Cardiac muscle cell (in vitro differentiated cells and primary cell): ENCODE data around the gene ACP4. TPM values are rescaled to one million over a fixed set of nuclear protein-coding genes. Genes with fewer than 3 reads are reported as not detected.
"Not testable (repeated sequence)": the region's sequence is repeated elsewhere in the genome, so short reads cannot be mapped to it uniquely, and the experiment has no call there.

ENCODE experiments used
- DNase-seq, 2 donors: peaks; one replicate each; pipeline versions ENCODE4 v3.0.0 to v3.0.0-alpha.2; 2010 to 2017; ENCODE audit warnings: low read depth in 1 of 2, low spot score in 1 of 2
- H3K27ac ChIP-seq: fragments of 200-600 bp; sonication (generic); 2 replicates; pipeline ENCODE4 v1.5.1; 2016
- H3K27me3 ChIP-seq: fragments of 200-600 bp; sonication (generic); 2 replicates; pipeline ENCODE4 v1.6.0; 2016; ENCODE audit warnings: control low read depth
- H3K36me3 ChIP-seq: fragments of 200-600 bp; sonication (generic); 2 replicates; pipeline ENCODE4 v1.5.1; 2016; ENCODE audit warnings: control low read depth
- H3K4me1 ChIP-seq: fragments of 200-600 bp; sonication (generic); 2 replicates; pipeline ENCODE4 v1.8.1; 2017; ENCODE audit warnings: low read depth, mild to moderate bottlenecking, mixed run types
- H3K4me3 ChIP-seq: fragments of 200-600 bp; sonication (generic); 2 replicates; pipeline ENCODE4 v1.5.1; 2016; ENCODE audit warnings: mild to moderate bottlenecking
- H3K9me3 ChIP-seq: fragments of 200-600 bp; sonication (generic); 2 replicates; pipeline ENCODE4 v1.5.1; 2017; ENCODE audit warnings: low read depth, mild to moderate bottlenecking, control low read depth
- polyA plus RNA-seq: library from polyadenylated mRNA; unstranded; fragments of >200 nt; fragmentation: Nextera tagmentation; extraction: Ambion mirVana; gene quantifications from 2 replicates; pipeline ENCODE4 v1.2.1, GENCODE V29; 2016
- total RNA-seq: library from RNA; depleted of rRNA; stranded (reverse); fragments of >200 nt; gene quantifications from 2 replicates; pipeline ENCODE4 v1.2.3, GENCODE V29; 2016
- TF ChIP-seq, protein P1 (sequence below): IDR thresholded peaks from 2 replicates; pipeline ENCODE4 v1.5.1; 2012; ENCODE audit warnings: low read depth, mild to moderate bottlenecking, low read length

Gene ACP4
- total and polyA plus RNA-seq, 2 experiments from 2014 or later, result 0.23 TPM; not detected in 1

DNA sequence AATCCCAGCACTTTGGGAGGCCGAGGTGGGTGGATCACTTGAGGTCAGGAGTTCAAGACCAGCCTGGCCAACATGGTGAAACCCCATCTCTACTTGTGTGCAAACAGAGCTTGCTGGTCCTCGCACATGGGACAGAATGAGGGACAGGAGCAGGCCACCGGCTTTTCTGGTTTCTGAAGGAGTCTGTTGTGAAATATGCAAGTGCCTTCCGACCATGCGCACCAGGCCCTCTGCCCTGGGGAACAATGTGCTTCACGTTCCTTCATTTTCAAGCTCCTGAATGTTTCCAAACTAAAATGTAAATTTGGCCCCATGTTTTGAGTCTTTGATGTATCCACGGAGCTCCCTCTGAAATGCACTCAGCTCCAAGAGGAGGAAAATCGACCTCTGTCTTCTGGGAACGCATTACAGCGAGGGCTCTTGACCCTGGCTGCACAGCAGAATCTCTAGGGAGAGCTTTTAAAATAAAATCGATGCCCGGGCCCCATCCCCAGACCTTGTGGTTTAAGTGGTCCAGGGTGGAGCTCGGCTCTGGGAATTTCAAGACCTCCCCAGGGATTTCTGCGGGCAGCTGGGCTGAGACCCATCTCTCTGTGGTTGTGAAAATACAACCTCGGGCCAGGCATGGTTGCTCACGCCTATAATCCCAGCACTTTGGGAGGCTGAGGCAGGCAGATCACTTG is 9.3 kb upstream of the ACP4 start:
- Histone ChIP-seq H3K27ac (no peak overlapping the region), H3K4me1 (no peaks in the 10 kb centered on the region), H3K9me3 (no peaks in the 10 kb centered on the region), H3K36me3 (no peaks in the 10 kb centered on the region), H3K4me3 (no peak overlapping the region), H3K27me3 (peaks cover 54% of the 10 kb centered on the region)
- no peak for DNase-seq
- TF ChIP-seq, protein P1, sequence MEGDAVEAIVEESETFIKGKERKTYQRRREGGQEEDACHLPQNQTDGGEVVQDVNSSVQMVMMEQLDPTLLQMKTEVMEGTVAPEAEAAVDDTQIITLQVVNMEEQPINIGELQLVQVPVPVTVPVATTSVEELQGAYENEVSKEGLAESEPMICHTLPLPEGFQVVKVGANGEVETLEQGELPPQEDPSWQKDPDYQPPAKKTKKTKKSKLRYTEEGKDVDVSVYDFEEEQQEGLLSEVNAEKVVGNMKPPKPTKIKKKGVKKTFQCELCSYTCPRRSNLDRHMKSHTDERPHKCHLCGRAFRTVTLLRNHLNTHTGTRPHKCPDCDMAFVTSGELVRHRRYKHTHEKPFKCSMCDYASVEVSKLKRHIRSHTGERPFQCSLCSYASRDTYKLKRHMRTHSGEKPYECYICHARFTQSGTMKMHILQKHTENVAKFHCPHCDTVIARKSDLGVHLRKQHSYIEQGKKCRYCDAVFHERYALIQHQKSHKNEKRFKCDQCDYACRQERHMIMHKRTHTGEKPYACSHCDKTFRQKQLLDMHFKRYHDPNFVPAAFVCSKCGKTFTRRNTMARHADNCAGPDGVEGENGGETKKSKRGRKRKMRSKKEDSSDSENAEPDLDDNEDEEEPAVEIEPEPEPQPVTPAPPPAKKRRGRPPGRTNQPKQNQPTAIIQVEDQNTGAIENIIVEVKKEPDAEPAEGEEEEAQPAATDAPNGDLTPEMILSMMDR, result no peak

DNA sequence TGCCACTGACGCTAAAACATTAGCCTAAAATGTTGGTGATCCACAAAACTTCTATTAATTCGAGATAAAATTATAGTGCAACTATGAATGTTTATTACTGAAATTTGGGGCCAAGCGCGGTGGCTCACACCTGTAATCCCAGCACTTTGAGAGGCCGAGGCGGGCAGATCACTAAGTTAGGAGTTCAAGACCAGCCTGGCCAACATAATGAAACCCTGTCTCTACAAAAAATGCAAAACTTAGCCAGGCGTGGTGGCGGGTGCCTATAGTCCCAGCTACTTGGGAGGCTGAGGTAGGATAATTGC is 6.4 kb upstream of the ACP4 start:
- not testable (repeated sequence) for H3K36me3 ChIP-seq, H3K9me3 ChIP-seq, H3K4me1 ChIP-seq, H3K4me3 ChIP-seq, DNase-seq, H3K27ac ChIP-seq
- H3K27me3 ChIP-seq, result peaks cover 26% of the 10 kb centered on the region

DNA sequence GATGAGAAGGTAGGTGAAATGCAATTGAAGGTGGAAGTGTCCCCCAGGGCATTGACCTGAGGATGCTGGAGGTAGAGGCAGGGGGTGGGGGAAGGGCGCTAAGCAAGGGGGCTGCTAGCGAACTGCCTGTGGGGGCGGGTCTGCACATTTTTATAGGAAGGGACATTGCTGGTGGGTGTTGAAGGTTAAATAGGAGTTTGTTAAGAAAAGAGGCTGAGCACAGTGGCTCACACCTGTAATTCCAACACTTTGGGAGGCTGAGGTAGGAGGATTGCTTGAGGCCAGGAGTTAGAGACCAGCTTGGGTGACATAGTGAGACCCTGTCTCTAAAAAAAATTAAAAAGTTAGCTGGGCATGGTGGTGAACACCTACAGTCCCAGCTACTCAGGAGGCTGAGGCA is 5.5 kb upstream of the ACP4 start:
- H3K4me1 ChIP-seq, result no peaks in the 10 kb centered on the region
- H3K27me3 ChIP-seq, result peaks cover 17% of the 10 kb centered on the region
- H3K36me3 ChIP-seq, result no peaks in the 10 kb centered on the region
- TF ChIP-seq, protein P1, result no peak
- H3K27ac ChIP-seq, result no peak overlapping the region
- H3K4me3 ChIP-seq, result no peak overlapping the region
- no peaks in the 10 kb centered on the region for H3K9me3 ChIP-seq
- no peak for DNase-seq

DNA sequence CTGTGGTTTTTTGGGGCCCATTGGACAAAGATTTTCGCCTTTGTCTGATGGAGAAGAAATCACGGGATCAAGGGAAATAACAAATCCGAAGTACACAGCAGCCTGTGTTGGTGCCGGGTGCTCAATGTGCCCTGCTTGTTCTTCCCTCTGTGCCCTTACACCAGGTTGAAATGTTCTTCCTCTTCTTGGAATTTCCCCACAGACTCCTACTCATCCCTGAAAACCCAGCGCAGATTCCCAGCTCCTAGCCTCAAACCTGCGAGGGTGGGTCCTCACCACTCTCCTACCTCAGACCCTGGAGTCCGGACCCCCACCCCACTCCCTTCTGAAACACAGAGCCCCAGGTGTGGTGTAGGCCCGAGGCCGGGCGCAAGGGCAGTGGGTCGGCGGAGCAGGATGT is 4.9 kb upstream of the ACP4 start:
- H3K27me3 ChIP-seq, result peaks cover 11% of the 10 kb centered on the region
- no peak overlapping the region for H3K4me3 ChIP-seq
- TF ChIP-seq, protein P1, result no peak
- H3K27ac ChIP-seq, result no peak overlapping the region
- H3K36me3 ChIP-seq, result no peaks in the 10 kb centered on the region
- no peaks in the 10 kb centered on the region for H3K9me3 ChIP-seq
- H3K4me1 ChIP-seq, result no peaks in the 10 kb centered on the region
- DNase-seq, result no peak

DNA sequence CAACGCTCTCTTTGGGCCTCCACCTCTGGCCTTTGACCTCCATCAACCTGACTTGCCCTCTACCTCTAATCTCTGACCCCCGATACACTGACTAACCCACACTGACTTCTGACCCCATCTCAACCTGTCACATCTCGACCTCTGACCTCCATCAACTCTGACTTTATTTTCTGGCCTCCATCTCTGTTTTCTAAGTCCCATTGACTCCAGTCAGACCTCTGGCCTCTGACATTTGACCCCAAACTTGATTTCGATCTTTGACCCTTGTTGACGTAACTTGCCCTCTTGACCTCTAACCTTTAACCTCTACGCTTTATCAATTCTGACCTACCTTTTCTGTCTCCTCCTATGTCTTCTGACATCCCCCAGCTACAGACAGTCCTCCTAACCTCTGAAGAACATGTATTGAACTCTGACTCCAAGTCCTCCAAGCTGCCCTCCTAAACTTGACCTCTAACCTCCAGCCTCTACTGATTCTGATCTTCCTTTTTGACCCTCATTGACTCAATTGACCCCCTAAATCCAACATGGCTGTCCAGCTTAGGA is 780 bp downstream of the ACP4 start:
- no peak overlapping the region for H3K27ac ChIP-seq
- DNase-seq, result no peak
- H3K27me3 ChIP-seq, result no peaks in the 10 kb centered on the region
- TF ChIP-seq, protein P1, result no peak
- no peaks in the 10 kb centered on the region for H3K4me1 ChIP-seq
- H3K9me3 ChIP-seq, result no peaks in the 10 kb centered on the region
- H3K36me3 ChIP-seq, result no peaks in the 10 kb centered on the region
- no peak overlapping the region for H3K4me3 ChIP-seq

DNA sequence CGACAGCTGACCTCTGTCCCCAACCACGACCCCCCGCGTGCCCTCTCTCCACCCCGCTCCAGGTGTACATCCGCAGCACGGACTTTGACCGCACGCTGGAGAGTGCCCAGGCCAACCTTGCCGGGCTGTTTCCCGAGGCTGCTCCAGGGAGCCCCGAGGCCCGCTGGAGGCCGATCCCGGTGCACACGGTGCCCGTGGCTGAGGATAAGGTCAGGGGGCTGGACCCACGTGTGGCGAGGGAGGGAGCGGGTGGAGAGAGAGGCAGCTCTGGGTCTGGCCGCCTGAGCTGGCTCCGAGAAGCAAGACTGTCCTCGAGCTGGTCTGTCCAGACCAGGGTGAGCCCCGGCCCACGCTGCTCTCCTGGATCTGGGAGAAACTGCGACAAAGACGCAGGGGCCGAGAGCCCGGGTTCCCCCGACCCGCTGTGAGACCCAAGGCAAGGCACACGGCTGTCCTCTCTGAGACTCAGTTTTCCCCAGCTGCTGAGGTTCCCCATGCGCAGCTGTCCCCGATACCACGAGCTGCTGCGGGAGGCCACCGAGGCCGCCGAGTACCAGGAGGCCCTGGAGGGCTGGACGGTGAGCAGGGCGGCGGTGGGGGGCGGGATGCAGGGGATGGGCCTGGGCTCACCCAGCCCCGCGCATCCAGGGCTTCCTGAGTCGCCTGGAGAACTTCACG is 1.5 kb downstream of the ACP4 start:
- Histone ChIP-seq H3K36me3 (no peaks in the 10 kb centered on the region), H3K4me3 (no peak overlapping the region), H3K27ac (no peak overlapping the region), H3K27me3 (no peaks in the 10 kb centered on the region), H3K4me1 (no peaks in the 10 kb centered on the region), H3K9me3 (no peaks in the 10 kb centered on the region)
- TF ChIP-seq, protein P1, result no peak
- no peak for DNase-seq
